HEK293 (cell line): Measurements from ENCODE around the gene PRPH.

Experiments used
- KLF10 ChIP-seq: fragments of 450-650 bp; IDR thresholded peaks from 2 replicates; pipeline ENCODE4 v1.5.1; 2018; ENCODE audit warnings: missing biosample characterization, mild to moderate bottlenecking, missing genetic modification characterization
- OSR2 ChIP-seq: fragments of 450-650 bp; formaldehyde crosslinking; IDR thresholded peaks from 2 replicates; pipeline ENCODE4 v1.5.1; 2016; ENCODE audit warnings: missing biosample characterization, missing genetic modification characterization
- REST ChIP-seq: fragments of 450-650 bp; formaldehyde crosslinking; IDR thresholded peaks from 2 replicates; pipeline ENCODE4 v1.5.1; 2016; ENCODE audit warnings: missing biosample characterization, missing genetic modification characterization
- SETDB1 ChIP-seq: IDR thresholded peaks from one replicate; pipeline ENCODE4 v1.6.1; 2017; ENCODE audit warnings: mild to moderate bottlenecking, low read length, moderate library complexity, mixed read lengths; ENCODE audit not compliant: insufficient read length
- TCF7L2 ChIP-seq: IDR thresholded peaks from 2 replicates; pipeline ENCODE4 v1.6.1; 2011; ENCODE audit warnings: low read depth, mild to moderate bottlenecking, inconsistent platforms, low read length, moderate library complexity, borderline replicate concordance
- YY2 ChIP-seq: fragments of 450-650 bp; formaldehyde crosslinking; IDR thresholded peaks from 2 replicates; pipeline ENCODE4 v1.5.1; 2016; ENCODE audit warnings: missing biosample characterization, missing genetic modification characterization
- ZBTB26 ChIP-seq: fragments of 450-650 bp; formaldehyde crosslinking; optimal IDR thresholded peaks from 2 replicates; pipeline ENCODE3; 2016; ENCODE audit warnings: missing biosample characterization, mild to moderate bottlenecking, missing genetic modification characterization
- ZNF175 ChIP-seq: fragments of 450-650 bp; formaldehyde crosslinking; IDR thresholded peaks from 2 replicates; pipeline ENCODE4 v1.5.1; 2016; ENCODE audit warnings: missing biosample characterization, missing genetic modification characterization
- ZNF221 ChIP-seq: fragments of 450-650 bp; formaldehyde crosslinking; IDR thresholded peaks from 2 replicates; pipeline ENCODE4 v1.5.1; 2017; ENCODE audit warnings: missing biosample characterization, missing genetic modification characterization, borderline replicate concordance
- ZNF433 ChIP-seq: fragments of 450-650 bp; formaldehyde crosslinking; IDR thresholded peaks from 2 replicates; pipeline ENCODE4 v1.5.1; 2016; ENCODE audit warnings: missing biosample characterization, missing genetic modification characterization, low read depth
- ZNF488 ChIP-seq: fragments of 450-650 bp; formaldehyde crosslinking; IDR thresholded peaks from 2 replicates; pipeline ENCODE4 v1.5.1; 2016; ENCODE audit warnings: missing biosample characterization, missing genetic modification characterization
- ZNF501 ChIP-seq: fragments of 450-650 bp; formaldehyde crosslinking; IDR thresholded peaks from 2 replicates; pipeline ENCODE4 v1.5.1; 2016; ENCODE audit warnings: missing biosample characterization, missing genetic modification characterization
- ZNF558 ChIP-seq: fragments of 450-650 bp; formaldehyde crosslinking; IDR thresholded peaks from 2 replicates; pipeline ENCODE4 v1.5.1; 2016; ENCODE audit warnings: missing biosample characterization, missing genetic modification characterization
- ZNF580 ChIP-seq: fragments of 450-650 bp; formaldehyde crosslinking; IDR thresholded peaks from 2 replicates; pipeline ENCODE4 v1.5.1; 2016; ENCODE audit warnings: missing biosample characterization, missing genetic modification characterization
- ZNF701 ChIP-seq: fragments of 450-650 bp; formaldehyde crosslinking; IDR thresholded peaks from 2 replicates; pipeline ENCODE4 v1.5.1; 2016; ENCODE audit warnings: missing biosample characterization, missing genetic modification characterization
- ZNF768 ChIP-seq: fragments of 450-650 bp; formaldehyde crosslinking; IDR thresholded peaks from 2 replicates; pipeline ENCODE4 v1.5.1; 2018; ENCODE audit warnings: missing biosample characterization, mild to moderate bottlenecking, missing genetic modification characterization
- ZNF777 ChIP-seq: fragments of 450-650 bp; formaldehyde crosslinking; IDR thresholded peaks from 2 replicates; pipeline ENCODE4 v1.5.1; 2017; ENCODE audit warnings: missing biosample characterization, missing genetic modification characterization, borderline replicate concordance
- ZNF785 ChIP-seq: fragments of 450-650 bp; formaldehyde crosslinking; IDR thresholded peaks from 2 replicates; pipeline ENCODE4 v1.5.1; 2016; ENCODE audit warnings: missing biosample characterization, missing genetic modification characterization
- ZSCAN16 ChIP-seq: fragments of 450-650 bp; formaldehyde crosslinking; IDR thresholded peaks from 2 replicates; pipeline ENCODE4 v1.5.1; 2016; ENCODE audit warnings: missing biosample characterization, missing genetic modification characterization
- ZSCAN4 ChIP-seq: fragments of 450-650 bp; formaldehyde crosslinking; IDR thresholded peaks from 2 replicates; pipeline ENCODE4 v1.5.1; 2017; ENCODE audit warnings: missing biosample characterization, missing genetic modification characterization
- TF ChIP-seq, protein P1 (sequence below): fragments of 450-650 bp; formaldehyde crosslinking; IDR thresholded peaks from 2 replicates; pipeline ENCODE4 v1.5.1; 2016; ENCODE audit warnings: missing biosample characterization, missing genetic modification characterization, borderline replicate concordance
- TF ChIP-seq, protein P2 (sequence below): fragments of 450-650 bp; formaldehyde crosslinking; IDR thresholded peaks from 2 replicates; pipeline ENCODE4 v1.5.1; 2016; ENCODE audit warnings: missing biosample characterization, missing genetic modification characterization
- TF ChIP-seq, protein P3 (sequence below): fragments of 450-650 bp; formaldehyde crosslinking; IDR thresholded peaks from 2 replicates; pipeline ENCODE4 v1.5.1; 2016; ENCODE audit warnings: missing biosample characterization, missing genetic modification characterization

Gene PRPH

DNA sequence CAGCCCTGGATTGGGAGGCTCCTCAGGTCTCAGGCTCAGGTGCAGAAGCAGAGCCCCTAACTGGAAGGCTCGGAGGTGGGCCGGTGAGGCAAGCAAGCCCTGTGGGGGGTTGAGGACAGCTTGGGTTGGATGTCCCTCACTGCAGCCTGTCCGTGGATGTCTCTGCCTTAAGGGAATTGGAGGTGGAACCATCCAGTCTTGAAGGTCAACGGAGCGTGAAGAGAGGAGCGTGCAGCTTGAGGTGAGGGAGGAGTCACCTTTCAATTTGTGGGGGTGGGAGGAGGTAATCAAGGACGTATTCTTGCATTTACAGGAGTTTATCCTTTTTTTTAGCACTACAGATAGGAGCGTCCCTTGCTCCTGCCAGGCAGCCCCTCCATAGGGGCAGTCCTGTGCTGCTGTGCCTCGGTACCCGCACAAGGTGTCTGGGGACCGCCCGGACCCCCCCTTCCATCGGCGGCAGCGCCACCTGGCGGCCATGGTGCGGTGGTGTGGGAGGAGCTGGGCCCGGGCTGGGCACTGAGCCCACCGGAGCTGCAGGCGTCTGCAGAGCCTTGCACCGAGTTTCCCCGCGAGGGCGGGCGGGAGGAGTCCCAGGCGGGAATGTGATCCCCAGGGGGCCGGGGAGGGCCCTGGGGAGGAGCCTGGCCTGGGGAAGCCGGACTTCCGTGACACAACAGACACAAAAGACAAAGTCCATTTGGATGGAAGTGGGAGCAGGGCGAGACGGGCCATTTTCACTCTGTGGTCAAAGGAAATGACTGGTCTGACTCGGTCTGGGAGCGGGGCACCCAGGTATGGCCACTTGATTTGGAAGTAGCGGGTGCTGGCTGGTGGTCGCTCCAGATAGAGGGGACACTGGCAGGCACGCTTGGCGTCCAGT, 52.6 kb downstream of the PRPH start (continued):
- TF ChIP-seq ZNF175 (tag by site-specific recombination) (no peak), ZNF777 (tag by site-specific recombination) (0 out of 2 replicates have a peak, but pooled peaks have one; percentile 32), TCF7L2 (no peak), ZNF488 (tag by site-specific recombination) (no peak), ZNF221 (tag by site-specific recombination) (peak; percentile 79; the same call in 1 of the 2 replicates), ZNF785 (tag by site-specific recombination) (no peak), ZSCAN16 (peak; percentile 80), OSR2 (tag by site-specific recombination) (no peak; the same call in 1 of the 2 replicates), ZNF768 (tag by site-specific recombination) (no peak), ZNF433 (tag by site-specific recombination) (no peak), ZBTB26 (no peak), REST (tag by site-specific recombination) (no peak), ZSCAN4 (tag by site-specific recombination) (no peak), YY2 (tag by site-specific recombination) (no peak), KLF10 (tag by site-specific recombination) (no peak), ZNF558 (tag by site-specific recombination) (0 out of 2 replicates have a peak, but pooled peaks have one; percentile 53), SETDB1 (no peak), ZNF501 (tag by site-specific recombination) (peak; percentile 86), ZNF580 (tag by site-specific recombination) (no peak), ZNF701 (tag by site-specific recombination) (no peak)
- TF ChIP-seq, protein P1, sequence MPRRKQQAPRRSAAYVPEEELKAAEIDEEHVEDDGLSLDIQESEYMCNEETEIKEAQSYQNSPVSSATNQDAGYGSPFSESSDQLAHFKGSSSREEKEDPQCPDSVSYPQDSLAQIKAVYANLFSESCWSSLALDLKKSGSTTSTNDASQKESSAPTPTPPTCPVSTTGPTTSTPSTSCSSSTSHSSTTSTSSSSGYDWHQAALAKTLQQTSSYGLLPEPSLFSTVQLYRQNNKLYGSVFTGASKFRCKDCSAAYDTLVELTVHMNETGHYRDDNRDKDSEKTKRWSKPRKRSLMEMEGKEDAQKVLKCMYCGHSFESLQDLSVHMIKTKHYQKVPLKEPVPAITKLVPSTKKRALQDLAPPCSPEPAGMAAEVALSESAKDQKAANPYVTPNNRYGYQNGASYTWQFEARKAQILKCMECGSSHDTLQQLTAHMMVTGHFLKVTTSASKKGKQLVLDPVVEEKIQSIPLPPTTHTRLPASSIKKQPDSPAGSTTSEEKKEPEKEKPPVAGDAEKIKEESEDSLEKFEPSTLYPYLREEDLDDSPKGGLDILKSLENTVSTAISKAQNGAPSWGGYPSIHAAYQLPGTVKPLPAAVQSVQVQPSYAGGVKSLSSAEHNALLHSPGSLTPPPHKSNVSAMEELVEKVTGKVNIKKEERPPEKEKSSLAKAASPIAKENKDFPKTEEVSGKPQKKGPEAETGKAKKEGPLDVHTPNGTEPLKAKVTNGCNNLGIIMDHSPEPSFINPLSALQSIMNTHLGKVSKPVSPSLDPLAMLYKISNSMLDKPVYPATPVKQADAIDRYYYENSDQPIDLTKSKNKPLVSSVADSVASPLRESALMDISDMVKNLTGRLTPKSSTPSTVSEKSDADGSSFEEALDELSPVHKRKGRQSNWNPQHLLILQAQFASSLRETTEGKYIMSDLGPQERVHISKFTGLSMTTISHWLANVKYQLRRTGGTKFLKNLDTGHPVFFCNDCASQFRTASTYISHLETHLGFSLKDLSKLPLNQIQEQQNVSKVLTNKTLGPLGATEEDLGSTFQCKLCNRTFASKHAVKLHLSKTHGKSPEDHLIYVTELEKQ (tag by site-specific recombination), result no peak
- TF ChIP-seq, protein P2, sequence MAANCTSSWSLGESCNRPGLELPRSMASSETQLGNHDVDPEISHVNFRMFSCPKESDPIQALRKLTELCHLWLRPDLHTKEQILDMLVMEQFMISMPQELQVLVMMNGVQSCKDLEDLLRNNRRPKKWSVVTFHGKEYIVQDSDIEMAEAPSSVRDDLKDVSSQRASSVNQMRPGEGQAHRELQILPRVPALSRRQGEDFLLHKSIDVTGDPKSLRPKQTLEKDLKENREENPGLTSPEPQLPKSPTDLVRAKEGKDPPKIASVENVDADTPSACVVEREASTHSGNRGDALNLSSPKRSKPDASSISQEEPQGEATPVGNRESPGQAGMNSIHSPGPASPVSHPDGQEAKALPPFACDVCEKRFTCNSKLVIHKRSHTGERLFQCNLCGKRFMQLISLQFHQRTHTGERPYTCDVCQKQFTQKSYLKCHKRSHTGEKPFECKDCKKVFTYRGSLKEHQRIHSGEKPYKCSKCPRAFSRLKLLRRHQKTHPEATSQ (tag by site-specific recombination), result 0 out of 2 replicates have a peak, but pooled peaks have one; percentile 50
- TF ChIP-seq, protein P3, sequence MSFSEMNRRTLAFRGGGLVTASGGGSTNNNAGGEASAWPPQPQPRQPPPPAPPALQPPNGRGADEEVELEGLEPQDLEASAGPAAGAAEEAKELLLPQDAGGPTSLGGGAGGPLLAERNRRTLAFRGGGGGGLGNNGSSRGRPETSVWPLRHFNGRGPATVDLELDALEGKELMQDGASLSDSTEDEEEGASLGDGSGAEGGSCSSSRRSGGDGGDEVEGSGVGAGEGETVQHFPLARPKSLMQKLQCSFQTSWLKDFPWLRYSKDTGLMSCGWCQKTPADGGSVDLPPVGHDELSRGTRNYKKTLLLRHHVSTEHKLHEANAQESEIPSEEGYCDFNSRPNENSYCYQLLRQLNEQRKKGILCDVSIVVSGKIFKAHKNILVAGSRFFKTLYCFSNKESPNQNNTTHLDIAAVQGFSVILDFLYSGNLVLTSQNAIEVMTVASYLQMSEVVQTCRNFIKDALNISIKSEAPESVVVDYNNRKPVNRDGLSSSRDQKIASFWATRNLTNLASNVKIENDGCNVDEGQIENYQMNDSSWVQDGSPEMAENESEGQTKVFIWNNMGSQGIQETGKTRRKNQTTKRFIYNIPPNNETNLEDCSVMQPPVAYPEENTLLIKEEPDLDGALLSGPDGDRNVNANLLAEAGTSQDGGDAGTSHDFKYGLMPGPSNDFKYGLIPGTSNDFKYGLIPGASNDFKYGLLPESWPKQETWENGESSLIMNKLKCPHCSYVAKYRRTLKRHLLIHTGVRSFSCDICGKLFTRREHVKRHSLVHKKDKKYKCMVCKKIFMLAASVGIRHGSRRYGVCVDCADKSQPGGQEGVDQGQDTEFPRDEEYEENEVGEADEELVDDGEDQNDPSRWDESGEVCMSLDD (tag by site-specific recombination), result peak; percentile 99
